Measurements from ENCODE around the gene BEX4. TPM values are rescaled to one million over a fixed set of nuclear protein-coding genes. Genes with fewer than 3 reads are reported as not detected.
"Not testable (repeated sequence)": the region's sequence is repeated elsewhere in the genome, so short reads cannot be mapped to it uniquely, and the experiment has no call there.

BEX4 gene
- total RNA-seq, 1 donor from 2014 or later = 57.0 TPM

DNA sequence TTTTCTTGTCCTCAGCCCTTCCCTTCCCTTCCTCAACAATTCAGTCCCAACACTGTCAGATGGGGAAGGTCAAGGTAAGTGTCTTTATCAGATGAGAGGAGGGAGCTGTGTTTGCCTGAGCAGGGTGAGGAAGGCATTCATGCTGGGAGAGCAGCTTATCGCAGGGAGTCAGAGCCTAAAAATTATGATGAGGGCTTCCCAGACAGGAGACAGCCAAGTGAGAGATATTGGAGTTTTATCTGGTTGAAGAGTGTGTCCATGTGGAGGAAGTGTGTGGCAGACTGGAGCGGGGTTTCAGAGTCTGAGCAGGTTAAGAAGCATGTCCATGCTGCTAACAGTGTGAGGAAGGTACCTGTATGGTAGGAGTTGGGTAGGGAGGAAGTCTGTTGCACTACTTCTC, 18.4 kb downstream of the BEX4 start:
- H3K27ac Mint-ChIP-seq = no peak overlapping the region
- TF ChIP-seq, protein P1, sequence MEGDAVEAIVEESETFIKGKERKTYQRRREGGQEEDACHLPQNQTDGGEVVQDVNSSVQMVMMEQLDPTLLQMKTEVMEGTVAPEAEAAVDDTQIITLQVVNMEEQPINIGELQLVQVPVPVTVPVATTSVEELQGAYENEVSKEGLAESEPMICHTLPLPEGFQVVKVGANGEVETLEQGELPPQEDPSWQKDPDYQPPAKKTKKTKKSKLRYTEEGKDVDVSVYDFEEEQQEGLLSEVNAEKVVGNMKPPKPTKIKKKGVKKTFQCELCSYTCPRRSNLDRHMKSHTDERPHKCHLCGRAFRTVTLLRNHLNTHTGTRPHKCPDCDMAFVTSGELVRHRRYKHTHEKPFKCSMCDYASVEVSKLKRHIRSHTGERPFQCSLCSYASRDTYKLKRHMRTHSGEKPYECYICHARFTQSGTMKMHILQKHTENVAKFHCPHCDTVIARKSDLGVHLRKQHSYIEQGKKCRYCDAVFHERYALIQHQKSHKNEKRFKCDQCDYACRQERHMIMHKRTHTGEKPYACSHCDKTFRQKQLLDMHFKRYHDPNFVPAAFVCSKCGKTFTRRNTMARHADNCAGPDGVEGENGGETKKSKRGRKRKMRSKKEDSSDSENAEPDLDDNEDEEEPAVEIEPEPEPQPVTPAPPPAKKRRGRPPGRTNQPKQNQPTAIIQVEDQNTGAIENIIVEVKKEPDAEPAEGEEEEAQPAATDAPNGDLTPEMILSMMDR (conservative IDR thresholded peaks at IDR 0.05) = no peak
- DNase-seq (ENCODE audit: extremely low spot score, unreplicated experiment) = no peak
- H3K27me3 Mint-ChIP-seq = no peaks in the 10 kb centered on the region
- H3K4me3 Mint-ChIP-seq = no peak overlapping the region
- no peaks in the 10 kb centered on the region for H3K9me3 Mint-ChIP-seq
- H3K36me3 Mint-ChIP-seq = no peaks in the 10 kb centered on the region
- H3K4me1 Mint-ChIP-seq (ENCODE audit: unreplicated experiment) = no peaks in the 10 kb centered on the region

DNA sequence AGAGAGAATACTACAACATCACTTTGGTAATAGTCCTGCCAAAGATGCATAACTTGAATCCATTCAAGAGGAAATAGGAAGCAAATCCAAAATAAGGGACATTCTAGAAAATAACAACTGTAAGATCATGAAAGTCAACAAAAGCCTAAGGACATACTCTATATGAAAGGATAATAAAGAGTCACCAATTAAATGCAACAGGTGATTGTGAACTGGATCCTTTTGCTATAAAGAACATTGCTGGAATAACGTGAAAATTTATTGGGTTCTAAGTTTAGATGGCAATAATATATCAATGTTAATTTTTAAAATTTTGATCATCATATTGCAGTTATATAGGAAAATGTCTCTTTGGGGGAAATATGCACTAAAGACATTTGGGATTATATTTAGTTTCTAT, 20.0 kb downstream of the BEX4 start:
- no peak for DNase-seq (ENCODE audit: extremely low spot score, unreplicated experiment)
- Mint-ChIP-seq H3K27ac (no peak overlapping the region), H3K4me3 (no peak overlapping the region), H3K36me3 (no peaks in the 10 kb centered on the region), H3K4me1 (ENCODE audit: unreplicated experiment) (no peaks in the 10 kb centered on the region), H3K27me3 (no peaks in the 10 kb centered on the region), H3K9me3 (no peaks in the 10 kb centered on the region)
- TF ChIP-seq, protein P1 (conservative IDR thresholded peaks at IDR 0.05) = no peak

DNA sequence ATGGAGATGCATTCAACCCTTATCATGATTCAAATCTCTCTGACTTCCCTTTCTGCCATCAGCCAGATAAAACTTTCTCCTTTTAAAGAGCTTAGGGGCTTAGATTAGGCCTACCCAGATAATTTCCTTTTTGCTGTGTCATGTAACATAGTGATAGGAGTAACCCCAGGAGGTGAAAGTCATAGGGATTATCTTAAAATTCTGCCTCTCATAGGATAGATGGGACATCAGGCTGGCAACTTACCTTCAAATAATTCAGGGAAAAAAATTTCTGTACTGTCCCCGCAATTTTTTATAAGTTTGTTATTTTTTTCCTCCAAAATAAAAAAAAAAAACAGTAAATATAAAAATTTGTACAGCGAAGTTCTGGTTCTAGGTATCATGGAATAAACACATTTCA, 20.7 kb downstream of the BEX4 start:
- not testable (repeated sequence) for H3K27me3 Mint-ChIP-seq; H3K9me3 Mint-ChIP-seq; DNase-seq (ENCODE audit: extremely low spot score, unreplicated experiment); H3K36me3 Mint-ChIP-seq; H3K27ac Mint-ChIP-seq; H3K4me3 Mint-ChIP-seq; H3K4me1 Mint-ChIP-seq (ENCODE audit: unreplicated experiment)

DNA sequence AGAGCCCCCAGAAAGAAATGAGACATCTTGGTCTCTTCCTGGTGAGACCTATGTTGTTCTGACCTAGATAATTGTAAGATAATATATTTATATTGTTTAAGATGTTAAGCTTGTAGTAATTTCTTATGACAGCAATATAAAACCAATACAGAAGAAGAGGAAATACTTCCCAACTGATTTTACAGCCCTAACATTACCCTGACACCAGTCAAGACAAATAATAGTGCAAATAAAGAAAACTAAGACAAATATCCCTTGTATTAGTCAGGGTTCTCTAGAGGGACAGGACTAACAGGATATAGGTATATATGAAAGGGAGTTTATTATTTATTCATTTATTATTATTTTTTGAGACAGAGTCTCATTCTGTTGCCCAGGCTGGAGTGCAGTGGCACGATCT, 21.4 kb downstream of the BEX4 start:
- no peaks in the 10 kb centered on the region for H3K9me3 Mint-ChIP-seq
- H3K4me1 Mint-ChIP-seq (ENCODE audit: unreplicated experiment) = no peaks in the 10 kb centered on the region
- H3K27me3 Mint-ChIP-seq = no peaks in the 10 kb centered on the region
- TF ChIP-seq, protein P1 (conservative IDR thresholded peaks at IDR 0.05) = no peak
- H3K4me3 Mint-ChIP-seq = no peak overlapping the region
- no peak overlapping the region for H3K27ac Mint-ChIP-seq
- H3K36me3 Mint-ChIP-seq = no peaks in the 10 kb centered on the region
- DNase-seq (ENCODE audit: extremely low spot score, unreplicated experiment) = no peak

DNA sequence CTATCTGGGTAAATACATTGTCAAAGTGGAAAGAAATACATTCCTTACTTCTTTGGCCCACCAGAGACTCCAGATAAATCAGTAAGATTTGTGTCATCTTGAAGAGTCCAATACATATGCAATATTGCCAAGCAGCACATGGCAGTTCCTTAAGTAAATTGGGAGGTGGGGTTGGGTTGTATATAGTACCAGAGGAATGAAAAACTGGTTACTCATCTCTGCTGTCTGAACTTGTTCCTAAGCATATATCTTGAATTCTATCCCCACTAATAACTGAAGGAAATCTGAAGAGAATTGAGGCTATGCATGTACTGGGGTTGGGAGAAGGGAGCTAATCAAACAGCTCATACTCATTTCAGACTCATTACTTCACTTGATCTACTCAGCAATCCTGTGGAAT, 25.2 kb downstream of the BEX4 start:
- Mint-ChIP-seq H3K36me3 (no peaks in the 10 kb centered on the region), H3K4me1 (ENCODE audit: unreplicated experiment) (no peaks in the 10 kb centered on the region), H3K9me3 (no peaks in the 10 kb centered on the region), H3K27me3 (peaks cover 7% of the 10 kb centered on the region), H3K4me3 (no peak overlapping the region), H3K27ac (no peak overlapping the region)
- TF ChIP-seq, protein P1 (conservative IDR thresholded peaks at IDR 0.05) = no peak
- DNase-seq (ENCODE audit: extremely low spot score, unreplicated experiment) = no peak

DNA sequence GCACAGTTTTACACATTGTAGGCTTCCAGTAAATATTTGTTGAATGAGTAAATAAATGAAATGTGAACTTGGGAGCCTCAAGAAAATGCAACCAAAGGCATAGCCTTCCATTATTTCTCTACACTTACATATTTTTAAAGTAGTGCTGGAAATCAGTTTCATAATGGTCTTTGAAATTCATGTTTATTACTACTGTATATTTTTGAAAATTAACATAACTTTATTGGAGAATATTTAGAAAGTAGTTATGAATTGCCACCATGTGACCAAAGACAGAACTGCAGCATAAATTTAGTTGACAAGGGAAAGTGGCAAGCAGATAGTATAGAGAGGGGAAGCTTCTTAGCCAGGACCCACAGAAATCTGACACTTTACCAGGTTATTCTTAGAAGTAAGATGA, 33.6 kb downstream of the BEX4 start:
- Mint-ChIP-seq H3K27ac (peak overlapping the region; percentile 52), H3K9me3 (no peaks in the 10 kb centered on the region), H3K4me1 (ENCODE audit: unreplicated experiment) (peaks cover 8% of the 10 kb centered on the region), H3K4me3 (no peak overlapping the region), H3K27me3 (no peaks in the 10 kb centered on the region), H3K36me3 (peaks cover 6% of the 10 kb centered on the region)
- no peak for DNase-seq (ENCODE audit: extremely low spot score, unreplicated experiment)
- TF ChIP-seq, protein P1 (conservative IDR thresholded peaks at IDR 0.05) = peak; percentile 68
